ENCODE measurements around the gene ASF1B. TPM values are rescaled to one million over a fixed set of nuclear protein-coding genes. Genes with fewer than 3 reads are reported as not detected.

ASF1B gene
- total RNA-seq, 1 experiment from 2014 or later: 78.5 TPM

DNA sequence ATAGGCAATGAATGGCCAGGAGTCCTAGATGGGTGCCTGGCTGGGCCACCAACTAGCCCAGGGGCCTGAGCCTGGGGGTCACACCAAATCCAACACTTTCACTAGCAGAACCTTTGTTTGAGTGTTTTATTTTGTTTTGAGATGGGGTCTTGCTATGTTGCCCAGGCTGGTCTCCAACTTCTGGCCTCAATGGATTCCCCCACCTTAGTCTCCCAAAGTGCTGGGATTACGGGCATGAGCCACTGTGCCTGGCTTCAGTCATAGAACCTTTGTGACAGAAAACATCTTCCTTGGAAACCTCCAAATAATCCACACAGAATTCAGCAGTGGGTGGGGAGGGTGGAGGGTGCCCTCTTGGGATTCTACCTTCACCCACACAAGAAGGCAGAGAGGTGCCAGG lies 24.9 kb downstream of the ASF1B start:
- no peak for DNase-seq (ENCODE audit: low read depth)

DNA sequence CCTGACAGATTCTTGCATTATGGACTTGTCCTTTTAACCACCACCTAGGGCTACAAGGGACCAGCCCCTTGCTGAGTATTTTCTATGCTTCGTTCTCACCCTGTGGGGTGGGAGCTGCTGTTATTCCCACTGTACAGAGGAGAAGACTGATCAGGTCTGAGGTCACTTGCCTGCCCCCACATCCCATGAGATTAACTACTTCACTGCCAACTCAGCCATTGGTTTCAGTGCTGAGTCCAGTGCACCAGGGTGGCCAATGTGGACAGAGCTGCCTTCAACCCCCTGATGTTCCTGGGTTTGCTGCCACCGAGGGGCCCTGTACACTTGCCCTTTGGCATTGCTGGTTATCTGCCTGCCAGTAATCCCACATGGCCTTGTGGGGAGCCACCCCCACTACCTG lies 25.7 kb downstream of the ASF1B start:
- DNase-seq (ENCODE audit: low read depth): no peak

DNA sequence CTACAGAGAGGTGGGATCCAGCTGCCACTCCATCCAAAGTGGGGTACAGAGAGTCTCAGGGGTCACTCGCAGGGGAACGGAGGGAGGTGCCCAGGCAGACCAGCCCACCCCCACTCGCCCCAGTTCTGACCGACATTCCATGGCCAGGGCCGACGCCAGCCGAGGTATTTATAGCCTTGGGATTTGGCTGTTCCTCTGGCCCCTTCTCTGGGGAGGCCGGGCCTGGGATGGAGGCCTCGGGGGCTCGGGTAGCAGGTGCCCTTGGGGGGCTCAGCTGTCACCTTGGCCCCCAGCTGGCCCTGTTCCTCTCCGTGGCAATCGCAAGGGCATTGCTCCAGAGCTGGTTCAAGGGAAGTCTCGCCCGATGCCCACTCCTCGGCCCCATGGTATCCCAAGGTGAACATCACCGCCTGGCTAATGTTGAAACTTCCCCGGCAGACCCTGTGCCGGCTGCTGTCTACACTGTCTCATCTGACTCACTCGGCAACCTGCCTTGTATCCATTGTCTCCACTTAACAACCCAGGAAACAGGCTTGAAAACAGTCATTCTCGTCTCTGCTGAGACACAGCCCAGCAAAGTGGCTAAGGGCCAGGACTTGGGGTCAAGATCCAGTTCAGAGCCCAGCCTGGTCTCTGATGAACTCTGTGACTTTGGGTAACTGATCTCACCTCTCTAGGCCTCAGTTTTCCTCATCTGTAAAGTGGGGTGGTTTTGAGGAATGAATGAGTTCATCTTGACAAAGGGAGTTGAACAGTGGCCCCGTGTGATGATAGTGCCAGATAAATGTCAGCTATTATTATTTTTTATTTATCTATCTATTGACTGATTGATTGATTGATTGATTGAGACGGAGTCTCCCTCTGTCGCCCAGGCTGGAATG lies 28.6 kb downstream of the ASF1B start:
- DNase-seq (ENCODE audit: low read depth): peak; percentile 41

GRCh38 chr19:14106840-14107239 lies 29.5 kb downstream of the ASF1B start:
- DNase-seq (ENCODE audit: low read depth): no peak

DNA sequence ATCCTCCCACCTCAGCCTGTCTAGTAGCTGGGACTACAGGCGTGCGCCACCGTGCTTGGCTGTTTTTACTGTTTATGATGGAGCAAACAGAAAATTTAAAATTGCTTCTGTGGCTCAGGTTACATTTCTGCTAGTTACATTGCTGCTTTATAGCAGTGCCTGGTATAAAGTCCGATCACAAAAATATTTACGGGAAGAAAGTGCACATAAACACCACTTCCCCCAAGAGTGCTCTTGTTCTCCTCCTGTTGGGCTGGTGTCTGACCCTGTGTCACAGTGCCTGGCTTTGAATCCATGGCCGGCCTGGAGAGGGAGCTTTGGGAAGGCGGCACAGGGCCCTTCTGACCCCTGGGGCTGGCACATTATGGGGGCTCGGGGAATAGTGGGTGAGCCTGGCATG lies 30.7 kb downstream of the ASF1B start:
- DNase-seq (ENCODE audit: low read depth): no peak

- DNase-seq (ENCODE audit: low read depth): no peak
Measured at GRCh38 chr19:14103310-14103709, 33.1 kb downstream of the ASF1B start.

- no peak for DNase-seq (ENCODE audit: low read depth)
Measured at GRCh38 chr19:14102756-14103155, 33.6 kb downstream of the ASF1B start.

DNA sequence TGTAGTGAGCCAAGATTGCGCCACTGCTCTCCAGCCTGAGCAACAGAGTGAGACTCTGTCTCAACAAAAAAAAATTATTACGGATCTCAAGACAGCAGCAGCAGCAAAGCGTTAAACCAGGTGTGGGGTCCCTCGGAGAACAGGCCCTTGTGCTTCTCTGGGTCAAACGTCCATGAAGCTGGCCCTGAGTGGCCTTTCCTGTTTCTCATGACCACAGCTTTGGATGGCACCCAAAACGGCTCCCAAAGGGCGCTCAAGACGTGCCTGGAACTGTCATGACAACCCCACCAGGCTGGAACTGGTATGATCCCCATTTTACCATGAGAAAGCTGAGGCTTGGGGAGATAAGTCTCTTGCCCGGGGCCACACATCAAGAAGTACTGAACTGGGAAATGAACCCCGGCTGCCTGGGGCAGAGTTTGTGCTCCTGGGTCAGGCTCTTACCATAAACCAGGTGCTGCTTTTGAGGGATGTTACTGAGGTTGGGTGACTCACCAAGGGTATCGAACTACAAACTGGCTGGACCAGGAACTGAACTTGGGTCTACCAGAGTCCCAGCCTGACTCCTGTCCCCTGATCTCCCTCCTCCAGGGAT lies 34.2 kb downstream of the ASF1B start:
- DNase-seq (ENCODE audit: low read depth): no peak

DNA sequence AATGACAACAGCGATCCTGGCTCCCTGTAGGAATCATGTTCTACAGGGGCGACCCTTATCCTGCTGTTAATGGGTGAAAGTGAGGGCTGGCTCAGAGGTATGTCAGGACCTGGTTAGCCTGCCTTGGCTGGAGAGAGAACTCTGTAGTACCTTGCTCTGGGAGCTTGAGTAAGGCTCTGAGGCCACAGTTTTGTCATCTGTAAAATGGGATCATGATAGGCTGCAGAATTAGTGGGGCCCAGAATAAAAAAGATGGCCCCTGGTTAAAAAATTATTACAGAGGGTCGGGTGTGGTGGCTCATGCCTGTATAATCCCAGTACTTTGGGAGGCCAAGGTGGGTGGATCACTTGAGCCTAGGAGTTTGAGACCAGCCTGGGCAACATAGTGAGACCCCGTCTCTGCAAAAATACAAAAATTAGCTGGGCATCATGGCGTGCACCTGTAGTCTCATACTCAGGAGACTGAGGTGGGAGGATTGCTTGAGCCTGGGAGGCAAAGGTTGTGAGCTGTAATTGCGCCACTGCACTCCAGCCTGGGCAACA lies 35.3 kb downstream of the ASF1B start:
- no peak for DNase-seq (ENCODE audit: low read depth)

DNA sequence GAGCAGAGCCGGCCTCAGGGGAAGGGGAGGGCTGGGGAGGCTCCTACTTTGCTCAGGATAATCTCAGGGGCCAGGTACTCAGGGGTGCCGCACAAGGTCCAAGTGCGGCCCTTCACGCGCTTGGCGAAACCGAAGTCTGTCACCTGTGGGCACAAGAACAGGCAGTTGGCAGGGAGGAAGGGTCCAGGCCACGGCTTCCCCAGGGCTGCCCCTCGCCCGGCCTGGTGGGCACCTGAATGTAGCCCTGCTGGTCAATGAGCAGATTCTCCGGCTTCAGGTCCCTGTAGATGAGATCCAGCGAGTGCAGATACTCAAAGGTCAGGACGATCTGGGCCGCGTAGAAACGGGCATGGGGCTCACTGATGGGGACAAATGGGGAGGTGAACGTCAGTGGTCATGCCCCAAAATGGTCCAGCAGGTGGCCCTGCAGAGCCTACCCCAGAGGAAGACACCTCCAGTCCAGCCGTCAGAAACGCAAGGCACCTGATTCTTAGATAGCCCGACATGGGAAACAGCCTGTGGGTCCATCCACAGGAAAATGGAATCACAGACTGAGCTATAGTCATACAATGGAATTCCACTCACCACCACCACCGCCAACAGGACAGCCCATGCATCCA lies 38.7 kb downstream of the ASF1B start:
- no peak for DNase-seq (ENCODE audit: low read depth)

DNA sequence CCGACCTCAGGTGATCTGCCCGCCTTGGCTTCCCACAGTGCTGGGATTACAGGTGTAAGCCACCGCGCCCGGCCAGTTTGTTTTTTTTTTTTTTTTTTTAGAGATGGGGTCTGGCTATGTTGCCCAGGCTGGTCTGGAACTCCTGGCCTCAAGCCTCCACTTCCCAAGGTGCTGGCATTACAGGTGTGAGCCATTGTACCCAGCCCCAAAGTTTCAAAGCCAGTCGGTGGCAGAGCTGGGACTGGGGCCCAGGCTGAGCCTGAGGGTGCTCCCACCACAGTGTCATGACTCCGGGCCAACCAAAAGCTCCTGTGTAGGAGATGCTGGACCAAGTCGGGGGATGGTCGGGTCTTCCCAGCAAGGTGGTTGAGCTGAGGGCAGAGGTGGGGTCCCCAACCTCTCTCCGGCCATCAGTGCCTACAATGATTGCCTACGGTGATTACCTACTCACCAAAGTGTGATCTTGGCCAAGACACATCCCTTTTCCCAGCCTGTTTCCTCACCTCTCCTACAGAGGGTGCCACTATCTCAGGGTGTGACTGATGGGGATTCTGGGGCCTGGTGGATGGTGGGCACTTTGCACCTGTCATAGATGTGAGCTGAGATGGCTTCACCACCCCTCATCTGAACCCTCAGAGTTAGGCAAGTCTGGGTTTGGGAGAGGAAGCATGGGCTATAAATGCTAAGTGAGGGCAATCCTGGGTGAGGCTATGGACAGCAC lies 40.0 kb downstream of the ASF1B start:
- DNase-seq (ENCODE audit: low read depth): no peak

- DNase-seq (ENCODE audit: low read depth): no peak
Measured at GRCh38 chr19:14094854-14095253, 41.5 kb downstream of the ASF1B start.

GRCh38 chr19:14093117-14093823 lies 43.1 kb downstream of the ASF1B start:
- no peak for DNase-seq (ENCODE audit: low read depth)

DNA sequence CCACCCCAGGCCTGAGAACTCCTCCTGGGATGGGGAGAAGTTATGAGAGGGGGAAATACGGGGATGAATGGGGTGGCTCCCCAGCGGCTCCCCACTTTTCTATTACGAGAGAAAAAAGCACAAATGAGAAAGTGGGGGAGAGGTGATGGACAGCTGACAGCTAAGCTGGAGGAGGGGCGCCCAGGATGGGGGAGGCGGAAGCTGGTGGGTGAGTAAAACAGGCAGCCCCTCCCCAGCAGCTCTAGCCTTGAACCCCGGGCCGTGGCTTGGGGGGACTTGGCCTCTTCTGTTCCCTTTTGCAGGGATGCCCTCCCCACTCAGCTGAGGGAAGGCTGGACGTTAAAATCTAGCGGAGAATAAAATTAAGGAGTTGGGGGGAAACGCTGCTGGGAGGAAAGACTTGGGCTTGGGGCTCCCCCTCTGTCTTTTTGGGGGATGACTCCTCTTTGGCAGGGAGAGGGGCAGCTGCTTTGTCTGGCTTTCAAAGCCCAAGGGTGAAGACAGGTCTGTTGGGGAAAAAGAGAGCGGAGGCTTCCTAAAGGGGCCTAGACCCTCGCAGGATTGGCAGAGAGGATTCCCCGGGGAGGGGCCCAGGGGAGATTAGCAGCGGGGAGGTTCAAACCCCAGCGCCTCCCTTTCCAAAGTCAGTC lies 44.5 kb downstream of the ASF1B start:
- no peak for DNase-seq (ENCODE audit: low read depth)

GRCh38 chr19:14091081-14091812 lies 45.1 kb downstream of the ASF1B start:
- peak; percentile 75 for DNase-seq (ENCODE audit: low read depth)

GRCh38 chr19:14090509-14091080 lies 45.8 kb downstream of the ASF1B start, which contains the start of gene SAMD1:
SAMD1 (minus strand) TSS chr19:14090751.
- peak; percentile 91 for DNase-seq (ENCODE audit: low read depth)

- DNase-seq (ENCODE audit: low read depth): peak; percentile 79
Measured at GRCh38 chr19:14089662-14090508, 46.5 kb downstream of the ASF1B start.

- no peak for DNase-seq (ENCODE audit: low read depth)
Measured at GRCh38 chr19:14089412-14089661, 47.1 kb downstream of the ASF1B start.
